ENCODE data around the gene EXTL2.
"Not testable (repeated sequence)": the region's sequence is repeated elsewhere in the genome, so short reads cannot be mapped to it uniquely, and the experiment has no call there.

The EXTL2 gene

GRCh38 chr1:100852976-100853375 lies 41.7 kb downstream of the EXTL2 start:
- no peak for DNase-seq (ENCODE audit: low read depth)
- Histone ChIP-seq H3K36me3 (ENCODE audit: control insufficient read depth, insufficient read depth, low read length, severe bottlenecking) (no peaks in the 10 kb centered on the region), H3K4me1 (ENCODE audit: control insufficient read depth, insufficient read depth, low read length) (no peaks in the 10 kb centered on the region), H3K4me3 (ENCODE audit: low read length) (no peak overlapping the region), H3K27me3 (replicated peaks; ENCODE audit: control insufficient read depth, insufficient read depth, low read length) (no peaks in the 10 kb centered on the region), H3K9ac (ENCODE audit: low read length) (no peak overlapping the region), H3K9me3 (ENCODE audit: control insufficient read depth, low read length) (peaks cover 5% of the 10 kb centered on the region)

GRCh38 chr1:100851726-100852125 lies 42.9 kb downstream of the EXTL2 start:
- Histone ChIP-seq H3K9me3 (ENCODE audit: control insufficient read depth, low read length) (peaks cover 5% of the 10 kb centered on the region), H3K36me3 (ENCODE audit: control insufficient read depth, insufficient read depth, low read length, severe bottlenecking) (no peaks in the 10 kb centered on the region), H3K4me1 (ENCODE audit: control insufficient read depth, insufficient read depth, low read length) (no peaks in the 10 kb centered on the region), H3K4me3 (ENCODE audit: low read length) (no peak overlapping the region), H3K27me3 (replicated peaks; ENCODE audit: control insufficient read depth, insufficient read depth, low read length) (no peaks in the 10 kb centered on the region), H3K9ac (ENCODE audit: low read length) (no peak overlapping the region)
- DNase-seq (ENCODE audit: low read depth) = no peak

GRCh38 chr1:100847361-100848082 lies 47.1 kb downstream of the EXTL2 start:
- H3K9me3 ChIP-seq (ENCODE audit: control insufficient read depth, low read length) = no peaks in the 10 kb centered on the region
- peak; percentile 68 for DNase-seq (ENCODE audit: low read depth)
- peak overlapping the region; percentile 68 for H3K4me3 ChIP-seq (ENCODE audit: low read length)
- H3K9ac ChIP-seq (ENCODE audit: low read length) = peak overlapping the region; percentile 61
- H3K4me1 ChIP-seq (ENCODE audit: control insufficient read depth, insufficient read depth, low read length) = no peaks in the 10 kb centered on the region
- no peaks in the 10 kb centered on the region for H3K27me3 ChIP-seq (replicated peaks; ENCODE audit: control insufficient read depth, insufficient read depth, low read length)
- H3K36me3 ChIP-seq (ENCODE audit: control insufficient read depth, insufficient read depth, low read length, severe bottlenecking) = no peaks in the 10 kb centered on the region

DNA sequence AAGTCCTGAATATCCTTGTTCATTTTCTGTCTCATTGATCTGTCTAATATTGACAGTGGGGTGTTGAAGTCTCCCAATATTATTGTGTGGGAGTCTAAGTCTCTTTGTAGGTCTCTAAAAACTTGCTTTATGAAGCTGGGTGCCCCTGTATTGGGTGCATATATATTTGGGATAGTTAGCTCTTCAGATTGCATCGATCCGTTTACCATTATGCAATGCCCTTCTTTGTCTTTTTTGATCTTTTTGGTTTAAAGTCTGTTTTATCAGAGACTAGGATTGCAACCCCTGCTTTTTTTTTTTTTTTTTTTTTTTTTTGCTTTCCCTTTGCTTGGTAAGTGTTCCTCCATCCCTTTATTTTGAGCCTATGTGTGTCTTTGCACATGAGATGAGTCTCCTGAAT lies 51.5 kb downstream of the EXTL2 start:
- not testable (repeated sequence) for H3K9ac ChIP-seq (ENCODE audit: low read length); H3K4me3 ChIP-seq (ENCODE audit: low read length); H3K4me1 ChIP-seq (ENCODE audit: control insufficient read depth, insufficient read depth, low read length); DNase-seq (ENCODE audit: low read depth); H3K27me3 ChIP-seq (replicated peaks; ENCODE audit: control insufficient read depth, insufficient read depth, low read length); H3K9me3 ChIP-seq (ENCODE audit: control insufficient read depth, low read length); H3K36me3 ChIP-seq (ENCODE audit: control insufficient read depth, insufficient read depth, low read length, severe bottlenecking)

GRCh38 chr1:100835866-100836842 lies 58.5 kb downstream of the EXTL2 start:
- Histone ChIP-seq H3K9ac (ENCODE audit: low read length) (no peak overlapping the region), H3K9me3 (ENCODE audit: control insufficient read depth, low read length) (no peaks in the 10 kb centered on the region), H3K4me1 (ENCODE audit: control insufficient read depth, insufficient read depth, low read length) (no peaks in the 10 kb centered on the region), H3K27me3 (replicated peaks; ENCODE audit: control insufficient read depth, insufficient read depth, low read length) (no peaks in the 10 kb centered on the region), H3K36me3 (ENCODE audit: control insufficient read depth, insufficient read depth, low read length, severe bottlenecking) (no peaks in the 10 kb centered on the region), H3K4me3 (ENCODE audit: low read length) (no peak overlapping the region)
- DNase-seq (ENCODE audit: low read depth) = no peak

DNA sequence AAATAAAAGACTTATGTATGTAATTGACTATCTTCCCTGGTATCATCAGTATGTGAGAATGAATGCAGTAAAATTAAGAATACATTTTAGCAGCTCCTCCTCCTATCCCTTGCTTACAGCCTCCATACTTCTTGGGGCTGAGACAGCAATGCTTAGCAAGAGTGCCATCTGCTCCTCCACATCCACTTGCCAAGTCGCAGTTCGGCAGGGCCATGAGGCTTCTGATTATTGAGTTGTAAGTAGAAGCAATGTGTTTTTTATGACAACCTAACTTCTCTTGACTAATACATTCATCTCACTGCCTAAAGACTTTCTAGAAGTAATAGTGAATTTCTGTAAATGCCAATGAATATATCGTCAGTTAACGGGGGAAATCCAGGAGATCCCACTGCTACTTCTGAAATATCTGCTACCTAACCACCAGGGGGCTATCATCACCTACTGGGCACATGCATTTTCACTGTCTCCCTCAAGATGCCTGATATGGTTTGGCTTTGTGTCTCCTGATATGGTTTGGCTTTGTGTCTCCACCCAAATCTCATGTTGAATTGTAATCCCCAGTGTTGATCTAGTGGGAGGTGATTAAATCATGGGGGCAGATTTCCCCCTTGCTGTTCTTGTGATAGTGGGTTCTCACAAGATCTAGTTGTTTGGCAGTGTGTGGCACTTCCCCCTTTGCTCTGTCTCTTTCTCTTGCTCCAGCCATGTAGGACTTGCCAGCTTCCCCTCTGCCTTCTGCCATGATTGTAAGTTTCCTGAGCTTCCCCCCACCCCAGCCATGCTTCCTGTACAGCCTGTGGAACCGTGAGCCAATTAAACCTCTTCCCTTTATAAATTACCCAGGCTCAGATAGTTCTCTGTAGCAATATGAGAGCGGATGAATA lies 59.6 kb downstream of the EXTL2 start:
- DNase-seq (ENCODE audit: low read depth) = no peak
- Histone ChIP-seq H3K27me3 (replicated peaks; ENCODE audit: control insufficient read depth, insufficient read depth, low read length) (no peaks in the 10 kb centered on the region), H3K4me3 (ENCODE audit: low read length) (no peak overlapping the region), H3K9me3 (ENCODE audit: control insufficient read depth, low read length) (no peaks in the 10 kb centered on the region), H3K4me1 (ENCODE audit: control insufficient read depth, insufficient read depth, low read length) (no peaks in the 10 kb centered on the region), H3K9ac (ENCODE audit: low read length) (no peak overlapping the region), H3K36me3 (ENCODE audit: control insufficient read depth, insufficient read depth, low read length, severe bottlenecking) (no peaks in the 10 kb centered on the region)

DNA sequence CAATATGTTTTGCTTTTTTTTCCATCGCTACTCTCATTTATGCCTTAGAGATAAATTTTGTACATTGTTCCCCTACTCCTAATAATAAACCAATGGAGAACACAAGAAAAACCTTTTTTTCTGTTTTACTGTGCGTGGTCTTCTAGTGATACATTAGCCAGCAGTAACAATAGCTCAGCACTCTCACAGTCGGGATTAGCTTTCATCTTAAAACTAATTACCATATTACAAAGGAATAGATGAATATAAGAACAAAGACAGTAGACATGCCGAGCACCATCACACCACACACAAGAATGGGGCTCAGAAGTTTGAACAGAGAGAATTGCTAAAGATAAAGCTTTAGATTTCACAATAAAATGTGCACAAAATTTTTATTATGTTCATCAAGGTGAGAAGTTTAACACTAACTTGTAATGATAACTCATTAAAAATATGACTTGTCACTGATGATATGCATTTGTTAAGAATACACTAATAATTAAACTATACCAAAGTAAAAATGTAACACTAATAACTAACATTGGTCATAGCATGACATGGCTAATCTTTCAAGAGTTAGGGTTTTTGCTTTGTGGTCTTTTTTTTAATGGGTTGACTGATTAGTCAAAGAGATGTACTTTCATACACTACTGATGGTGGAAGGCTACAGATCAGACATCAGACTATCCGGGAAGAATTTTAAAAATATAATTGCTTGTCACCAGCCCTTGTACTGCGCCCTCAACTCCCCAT lies 61.8 kb downstream of the EXTL2 start:
- Histone ChIP-seq H3K27me3 (replicated peaks; ENCODE audit: control insufficient read depth, insufficient read depth, low read length) (no peaks in the 10 kb centered on the region), H3K9ac (ENCODE audit: low read length) (no peak overlapping the region), H3K36me3 (ENCODE audit: control insufficient read depth, insufficient read depth, low read length, severe bottlenecking) (no peaks in the 10 kb centered on the region), H3K4me3 (ENCODE audit: low read length) (no peak overlapping the region), H3K4me1 (ENCODE audit: control insufficient read depth, insufficient read depth, low read length) (no peaks in the 10 kb centered on the region), H3K9me3 (ENCODE audit: control insufficient read depth, low read length) (peaks cover 10% of the 10 kb centered on the region)
- DNase-seq (ENCODE audit: low read depth) = no peak

- H3K4me3 ChIP-seq (ENCODE audit: low read length) = not testable (repeated sequence)
Observed at GRCh38 chr1:100825666-100826065, 69.0 kb downstream of the EXTL2 start.

More at GRCh38 chr1:100825666-100826065, 69.0 kb downstream of the EXTL2 start:
- H3K4me1 ChIP-seq (ENCODE audit: control insufficient read depth, insufficient read depth, low read length); H3K27me3 ChIP-seq (replicated peaks; ENCODE audit: control insufficient read depth, insufficient read depth, low read length); H3K36me3 ChIP-seq (ENCODE audit: control insufficient read depth, insufficient read depth, low read length, severe bottlenecking); DNase-seq (ENCODE audit: low read depth); H3K9ac ChIP-seq (ENCODE audit: low read length): not testable (repeated sequence)
- H3K9me3 ChIP-seq (ENCODE audit: control insufficient read depth, low read length) = peaks cover 10% of the 10 kb centered on the region
